HPDE6-E6E7 (cell line): ENCODE results near the gene TRIP6.
A peak's percentile ranks its signal among the peaks of the same experiment; 100 is the strongest.
"Not testable (repeated sequence)": the region's sequence is repeated elsewhere in the genome, so short reads cannot be mapped to it uniquely, and the experiment has no call there.

Source experiments
- DNase-seq: peaks from one replicate; pipeline ENCODE4 v3.0.0; 2011; ENCODE audit warnings: missing footprints; ENCODE audit errors: extremely low spot score

The TRIP6 gene

DNA sequence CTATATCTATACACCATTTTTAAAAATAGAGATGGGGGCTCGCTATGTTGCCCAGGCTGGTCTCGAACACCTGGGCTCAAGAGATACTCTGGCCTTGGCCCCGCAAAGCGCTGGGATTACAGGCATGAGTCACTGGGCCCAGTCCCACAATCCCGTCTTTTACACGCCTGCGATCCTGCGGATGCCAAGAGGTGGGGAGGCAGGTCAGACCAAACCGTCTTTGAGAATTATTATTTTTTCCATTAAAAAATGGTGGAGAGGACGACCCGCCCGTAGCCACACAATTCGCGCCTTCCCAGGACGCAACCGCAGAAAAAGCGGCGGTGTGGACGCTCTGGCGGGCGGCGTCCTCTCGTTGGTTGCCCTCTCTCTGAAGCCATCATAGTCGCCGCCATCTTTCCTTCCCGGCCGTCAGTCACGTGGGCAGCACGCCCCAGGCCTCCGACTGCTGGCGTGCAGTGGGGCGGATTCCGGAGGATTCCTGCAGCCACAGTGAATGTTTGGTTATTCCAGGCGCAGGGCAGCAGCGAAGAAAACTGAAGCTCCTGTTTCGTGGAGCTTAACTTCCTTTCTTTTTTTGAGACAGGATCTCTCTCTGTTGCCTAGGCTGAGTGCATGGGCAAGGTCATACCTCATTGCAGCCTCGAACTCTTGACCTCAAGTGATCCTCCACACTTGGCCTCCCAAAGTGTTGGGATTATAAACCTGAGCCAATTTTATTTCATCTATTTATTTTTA, 29.9 kb upstream of the TRIP6 start:
- peak; percentile 91 for DNase-seq

GRCh38 chr7:100839361-100839760, 27.8 kb upstream of the TRIP6 start:
- no peak for DNase-seq

DNA sequence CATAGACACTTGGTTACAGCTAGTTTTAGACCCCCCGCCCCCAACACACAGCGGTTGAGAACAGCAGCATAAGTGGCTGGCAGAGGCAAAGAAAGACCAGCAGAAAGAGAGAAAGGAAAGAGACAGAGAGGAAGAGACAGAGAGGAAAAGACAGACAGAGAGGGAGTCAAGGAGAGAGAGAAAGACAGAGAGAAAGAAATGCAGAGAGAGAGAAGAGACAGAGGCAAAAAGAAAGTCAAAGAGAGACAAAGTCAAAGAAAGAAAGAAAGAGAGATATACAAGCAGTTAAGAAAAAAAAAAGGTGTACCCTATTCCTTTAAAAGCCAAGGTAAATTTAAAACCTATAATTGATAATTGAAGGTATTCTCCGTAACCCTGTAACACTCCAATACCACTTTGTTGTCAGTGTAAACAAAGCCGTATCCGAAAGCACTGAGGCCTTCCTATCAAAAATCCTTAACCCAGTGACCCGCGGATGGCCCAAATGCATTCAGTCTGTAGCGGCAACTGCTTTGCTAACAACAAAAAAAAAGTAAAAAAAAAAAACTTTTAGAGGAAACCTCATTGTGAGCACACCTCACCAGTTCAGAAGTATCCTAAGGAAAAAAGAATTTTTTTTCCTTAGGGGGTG, 26.6 kb upstream of the TRIP6 start:
- DNase-seq, result no peak

DNA sequence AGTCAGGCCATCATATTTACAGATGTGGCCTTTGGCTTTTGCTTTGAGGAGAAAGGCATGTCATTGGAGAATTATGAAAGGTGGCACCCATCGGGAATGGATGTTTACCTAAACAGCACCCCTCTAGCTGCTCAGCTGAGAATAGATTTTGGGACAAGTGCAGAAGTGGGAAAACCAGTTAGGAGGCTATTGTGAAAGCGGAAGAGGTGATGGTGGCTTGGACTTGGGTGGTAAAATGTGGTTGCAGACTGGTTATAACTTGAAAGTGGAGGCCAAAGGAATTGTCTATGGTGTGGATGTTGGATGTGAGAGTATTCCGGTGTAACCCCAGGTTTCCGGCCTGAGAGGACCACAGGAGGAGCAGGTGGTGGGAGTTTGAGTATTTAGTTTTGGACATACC, 19.8 kb upstream of the TRIP6 start:
- DNase-seq, result no peak

GRCh38 chr7:100852048-100852872, 14.9 kb upstream of the TRIP6 start, which contains the start of gene SLC12A9:
Gene SLC12A9 (plus strand): TSS chr7:100852713. CDS start chr7:100854198, 1,485 bp downstream.
- DNase-seq, result peak; percentile 97

DNA sequence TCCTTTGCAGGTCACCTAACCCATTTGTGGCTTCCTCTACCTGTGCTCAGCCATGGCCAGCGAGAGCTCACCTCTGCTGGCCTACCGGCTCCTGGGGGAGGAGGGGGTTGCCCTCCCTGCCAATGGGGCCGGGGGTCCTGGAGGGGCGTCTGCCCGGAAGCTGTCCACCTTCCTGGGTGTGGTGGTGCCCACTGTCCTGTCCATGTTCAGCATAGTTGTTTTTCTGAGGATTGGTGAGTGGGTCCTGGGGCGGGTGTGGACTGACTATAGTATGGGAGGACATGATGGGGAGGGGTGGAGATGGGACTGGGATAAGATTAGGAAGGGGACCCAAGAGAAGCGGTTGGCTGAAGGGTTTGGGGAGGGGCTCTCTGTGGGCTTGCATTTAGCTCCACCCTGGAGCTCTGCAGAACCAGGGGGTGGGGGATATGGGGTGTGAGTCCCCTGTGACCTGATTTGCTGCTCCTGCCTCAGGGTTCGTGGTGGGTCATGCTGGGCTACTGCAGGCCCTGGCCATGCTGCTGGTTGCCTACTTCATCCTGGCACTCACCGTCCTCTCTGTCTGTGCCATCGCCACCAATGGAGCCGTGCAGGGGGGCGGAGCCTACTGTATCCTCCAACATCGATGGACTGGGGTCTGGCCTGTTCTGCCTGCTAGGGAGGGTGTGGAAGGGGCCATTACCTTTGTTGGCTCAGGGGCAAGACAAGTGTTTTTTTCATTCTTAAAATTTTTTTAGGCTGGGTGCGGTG, 12.9 kb upstream of the TRIP6 start:
- no peak for DNase-seq

DNA sequence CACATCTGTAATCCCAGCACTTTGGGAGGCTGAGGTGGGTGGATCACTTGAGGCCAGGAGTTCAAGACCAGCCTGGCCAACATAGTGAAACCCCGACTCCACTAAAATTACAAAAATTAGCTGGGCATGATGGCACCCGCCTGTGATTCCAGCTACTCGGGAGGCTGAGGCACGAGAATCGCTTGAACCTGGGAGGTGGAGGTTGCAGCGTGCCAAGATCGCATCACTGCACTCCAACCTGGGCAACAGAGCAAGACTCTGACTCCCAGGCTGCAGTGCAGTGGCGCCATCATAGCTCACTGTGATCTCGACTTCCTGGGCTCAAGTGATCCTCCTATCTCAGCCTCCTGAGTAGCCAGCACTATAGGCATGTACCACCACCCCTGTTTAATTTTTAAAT, 12.3 kb upstream of the TRIP6 start:
- not testable (repeated sequence) for DNase-seq

GRCh38 chr7:100855515-100855914, 11.7 kb upstream of the TRIP6 start:
- no peak for DNase-seq

DNA sequence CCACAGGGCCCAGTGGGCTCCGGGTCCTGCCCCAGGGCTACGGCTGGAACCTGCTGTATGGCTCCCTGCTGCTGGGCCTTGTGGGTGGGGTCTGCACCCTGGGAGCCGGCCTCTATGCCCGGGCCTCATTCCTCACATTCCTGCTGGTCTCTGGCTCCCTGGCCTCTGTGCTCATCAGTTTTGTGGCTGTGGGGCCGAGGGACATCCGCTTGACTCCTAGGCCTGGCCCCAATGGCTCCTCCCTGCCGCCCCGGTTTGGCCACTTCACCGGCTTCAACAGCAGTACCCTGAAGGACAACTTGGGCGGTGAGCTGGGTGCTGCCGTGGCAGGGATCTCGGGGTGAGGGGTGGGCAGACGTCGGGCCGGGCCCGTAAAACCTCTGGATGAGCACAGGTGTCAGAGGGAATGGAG, 10.3 kb upstream of the TRIP6 start:
- no peak for DNase-seq

GRCh38 chr7:100859856-100860255, 7.3 kb upstream of the TRIP6 start:
- no peak for DNase-seq

- no peak for DNase-seq
Measured at GRCh38 chr7:100860702-100861615, 6.2 kb upstream of the TRIP6 start.

- no peak for DNase-seq
Measured at GRCh38 chr7:100861616-100861985, 5.6 kb upstream of the TRIP6 start.

- DNase-seq, result no peak
Measured at GRCh38 chr7:100863406-100863950, 3.7 kb upstream of the TRIP6 start.

GRCh38 chr7:100864263-100864845, 2.8 kb upstream of the TRIP6 start:
- no peak for DNase-seq

- DNase-seq, result peak; percentile 97
Measured at GRCh38 chr7:100865372-100865911, 1.7 kb upstream of the TRIP6 start.

- DNase-seq, result peak; percentile 47
Measured at GRCh38 chr7:100865938-100866728, 1.1 kb upstream of the TRIP6 start.

GRCh38 chr7:100866729-100867039, 503 bp upstream of the TRIP6 start:
- DNase-seq, result no peak

GRCh38 chr7:100867776-100868485, 744 bp downstream of the TRIP6 start:
- DNase-seq, result peak; percentile 37
